Pancreas (tissue), 10 donors: ENCODE results near the gene PPP1R1B. TPM values are rescaled to one million over a fixed set of nuclear protein-coding genes. Genes with fewer than 3 reads are reported as not detected.

Experiments
- ATAC-seq, 4 donors: fragments of 200-7000 bp; cut with Tn5 transposase; one replicate each; pipeline versions ENCODE4 v1.8.0 to v1.9.1; 2020; ENCODE audit warnings: mild to moderate bottlenecking in 4 of 4, moderate library complexity in 4 of 4
- DNase-seq, 6 donors: peaks; one replicate each; pipeline ENCODE4 v3.0.0-alpha.2; 2020
- FAIRE-seq: peaks from 2 replicates; lab custom pipeline; 2012; peaks lifted over from hg19 to GRCh38; lab: Jason Lieb, UNC
- H3K27ac ChIP-seq, 4 donors: fragments of 200-600 bp; sonication (generic); 1 replicate in 3 of 4; 2 replicates in 1 of 4; pipeline versions ENCODE4 v1.5.0 to v1.8.0; 2020
- H3K27me3 ChIP-seq, 4 donors: fragments of 200-600 bp; one replicate each; pipeline ENCODE4 v1.8.0; 2021
- H3K36me3 ChIP-seq, 3 donors: fragments of 200-600 bp; sonication (generic) in 1 of 3; one replicate each; pipeline versions ENCODE4 v1.5.0 to v1.8.0; 2020 to 2021
- H3K4me1 ChIP-seq, 3 donors: fragments of 200-600 bp; one replicate each; pipeline ENCODE4 v1.8.0; 2021
- H3K4me3 ChIP-seq, 4 donors: fragments of 200-600 bp; sonication (generic) in 2 of 4; one replicate each; pipeline versions ENCODE4 v1.5.0 to v1.8.0; 2020 to 2021
- H3K9me3 ChIP-seq, 4 donors: fragments of 200-600 bp; one replicate each; pipeline ENCODE4 v1.8.0; 2021
- CTCF ChIP-seq, 4 donors: fragments of 200-600 bp; sonication (generic) in 3 of 4; IDR thresholded peaks; one replicate each; pipeline versions ENCODE4 v1.5.0 to v1.8.0; 2021; ENCODE audit warnings: antibody characterized with exemption in 4 of 4
- WGBS, 2 donors: extraction: QIAGEN DNeasy Blood & Tissue Kit; methylation state at CpG; one replicate each; pipeline ENCODE4 v1.1.7; 2013; 5-methylcytosine and 5-hydroxymethylcytosine counted together
- intact Hi-C, 3 donors: fragments of 100-400 bp; cut with DNase I; formaldehyde crosslinking; loops; one replicate each; pipeline versions ENCODE4 v1.11.1 to v1.14.2; 2022
- polyA plus RNA-seq, 2 donors: library from polyadenylated mRNA; stranded (reverse); fragments of 200-250 nt; gene quantifications; one replicate each; pipeline ENCODE4 v1.2.3, GENCODE V29; 2013
- total RNA-seq, 6 donors: library from RNA; stranded (reverse); fragmentation: NEBNext Ultra II Directional in 4 of 6; extraction: Animal tissue kit (Norgen Biotek cat#: 25700) in 4 of 6; gene quantifications; one replicate each; pipeline versions ENCODE4 v1.2.1 to v1.2.4, GENCODE V29; 2021 to 2023
- donor health status: healthy with polysubstance abuse.
- donor health status: DM: no; HTN: no; CAD: no; lungs with moderate emphysema.
- donor health status: DM: no; HTN: no; CAD: no.
- donor health status: control.
- donor health status: control.
- donor health status: Bipolar disorder and iron deficiency.
- donor health status: DM: yes; HTN: yes; CAD: no.
- donor health status: DM: no; HTN: no; CAD: no.
- donor health status: DM: no; HTN: no; CAD: no.
- donor health status: DM: yes; HTN: yes; CAD: no.

The PPP1R1B gene
- total RNA-seq (10 to 100 TPM; 42.8 to 74.3 (median 62.8) TPM), polyA plus RNA-seq (100 to 1,000 TPM in 1 of 2 donors, 10 to 100 TPM in 1; 99.1 to 201 TPM)

- TF ChIP-seq CTCF (IDR thresholded peaks at IDR 0.05): no peak
- intact Hi-C loops: loop anchor here in 1 of 3 donors (2.0 kb wide), 1 partner anchor 78 kb away; no protein-coding TSS in a partner anchor
- Histone ChIP-seq H3K4me1 (peaks cover 0 to 4% (median 3%) of the 10 kb centered on the region in 3 donors), H3K36me3 (no peaks in the 10 kb centered on the region), H3K27ac (peak within 1 kb of the TSS; percentile 59 to 84 (median 73)), H3K4me3 (peak within 1 kb of the TSS in 3 of 4 donors; percentile 34 to 44 (median 42)), H3K27me3 (no peaks in the 10 kb centered on the region), H3K9me3 (no peaks in the 10 kb centered on the region)
- DNase-seq: peak in 3 of 6 donors; percentile 36 to 54 (median 40)
- ATAC-seq: peak in 1 of 4 donors; percentile 21
- no peak for FAIRE-seq
- WGBS, 2 donors: 11 to 14% methylated on average over 28 to 29 of the region's 29 CpGs
Measured at GRCh38 chr17:39626171-39627046, at the start of gene PPP1R1B. Gene PPP1R1B, plus strand, starts transcription at chr17:39626952. Its CDS starts 441 bp downstream, at chr17:39627393.

GRCh38 chr17:39578272-39578671 is 48.5 kb upstream of the PPP1R1B start:
- ATAC-seq: no peak
- no peak for FAIRE-seq
- 81 to 89% methylated on average over 2 of the region's 2 CpGs for WGBS, 2 donors
- Histone ChIP-seq H3K27ac (no peak overlapping the region), H3K4me3 (no peak overlapping the region), H3K36me3 (no peaks in the 10 kb centered on the region), H3K4me1 (no peaks in the 10 kb centered on the region), H3K9me3 (no peaks in the 10 kb centered on the region), H3K27me3 (no peaks in the 10 kb centered on the region)
- no peak for DNase-seq
- TF ChIP-seq CTCF (IDR thresholded peaks at IDR 0.05): no peak
- intact Hi-C loops: no loop called here

- WGBS, 2 donors: 41 to 43% methylated on average over 8 of the region's 8 CpGs
- no peaks in the 10 kb centered on the region for H3K27me3 ChIP-seq
- no peak for TF ChIP-seq CTCF (IDR thresholded peaks at IDR 0.05)
- intact Hi-C loops: no loop called here
- DNase-seq (peak in 2 of 6 donors; percentile 24 to 48), FAIRE-seq (no peak), ATAC-seq (peak in 3 of 4 donors; percentile 39 to 66 (median 57))
- no peaks in the 10 kb centered on the region for H3K36me3 ChIP-seq
- H3K9me3 ChIP-seq: no peaks in the 10 kb centered on the region
- H3K4me3 ChIP-seq: no peak overlapping the region
- no peaks in the 10 kb centered on the region for H3K4me1 ChIP-seq
- H3K27ac ChIP-seq: no peak overlapping the region
Measured at GRCh38 chr17:39579318-39580081, 47.3 kb upstream of the PPP1R1B start.

GRCh38 chr17:39580082-39580468 is 46.7 kb upstream of the PPP1R1B start:
- no peak overlapping the region for H3K27ac ChIP-seq
- ATAC-seq (no peak), DNase-seq (no peak), FAIRE-seq (no peak)
- no peak overlapping the region for H3K4me3 ChIP-seq
- no peaks in the 10 kb centered on the region for H3K36me3 ChIP-seq
- H3K27me3 ChIP-seq: no peaks in the 10 kb centered on the region
- H3K4me1 ChIP-seq: no peaks in the 10 kb centered on the region
- WGBS, 2 donors: 84 to 87% methylated on average over 7 of the region's 7 CpGs
- intact Hi-C loops: no loop called here
- no peak for TF ChIP-seq CTCF (IDR thresholded peaks at IDR 0.05)
- H3K9me3 ChIP-seq: no peaks in the 10 kb centered on the region
